HG02798 (cell line): ENCODE measurements around the gene IL27RA.

ENCODE experiments used
- ATAC-seq: cut with Tn5 transposase; IDR thresholded peaks from one replicate; pipeline ENCODE4 v1.9.1; 2021; ENCODE audit warnings: mild to moderate bottlenecking; ENCODE audit not compliant: unreplicated experiment, poor library complexity

IL27RA gene

DNA sequence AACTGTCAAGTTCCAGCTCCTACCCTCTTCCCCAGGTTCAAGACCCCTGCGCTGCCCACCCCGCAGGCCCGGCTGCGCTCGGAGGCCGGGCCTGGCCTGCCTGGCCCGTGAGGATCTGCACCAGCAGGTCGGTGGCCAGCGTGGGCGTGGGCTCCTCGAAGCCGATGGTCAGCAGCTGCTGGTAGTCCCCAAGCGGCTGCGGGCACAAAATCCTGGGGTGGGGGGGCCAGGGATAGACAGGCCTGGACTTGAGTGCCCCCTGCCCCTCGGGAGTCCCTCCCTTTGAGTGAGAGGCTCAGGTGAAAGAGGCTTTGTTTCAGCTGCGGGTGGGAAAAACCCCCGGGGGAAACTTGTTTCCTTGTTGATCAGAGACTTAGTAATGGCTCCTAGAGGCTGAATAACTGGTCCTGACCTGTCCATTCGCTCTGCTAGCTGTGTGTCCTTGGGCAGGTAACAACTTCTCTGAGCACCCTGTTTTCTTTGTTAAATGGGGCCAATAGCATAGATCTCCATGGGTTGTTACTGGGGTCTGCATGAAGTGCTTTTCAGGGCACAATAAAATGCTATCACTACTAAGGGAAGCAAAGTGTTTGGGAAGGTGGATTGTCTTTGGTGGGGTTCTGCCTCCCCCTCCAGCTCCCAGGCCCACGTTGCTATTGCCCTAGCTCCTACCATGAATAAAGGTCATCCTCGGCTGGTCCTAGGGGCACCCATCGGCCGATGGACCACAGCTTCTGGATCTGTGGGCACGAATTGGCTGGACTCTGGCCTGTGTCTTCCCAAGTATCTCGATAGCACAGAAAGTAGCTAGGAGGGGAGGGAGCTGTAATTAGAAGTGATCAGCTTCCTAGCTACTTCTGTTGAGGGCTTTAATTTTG lies 50.5 kb downstream of the IL27RA start:
- ATAC-seq: no peak

DNA sequence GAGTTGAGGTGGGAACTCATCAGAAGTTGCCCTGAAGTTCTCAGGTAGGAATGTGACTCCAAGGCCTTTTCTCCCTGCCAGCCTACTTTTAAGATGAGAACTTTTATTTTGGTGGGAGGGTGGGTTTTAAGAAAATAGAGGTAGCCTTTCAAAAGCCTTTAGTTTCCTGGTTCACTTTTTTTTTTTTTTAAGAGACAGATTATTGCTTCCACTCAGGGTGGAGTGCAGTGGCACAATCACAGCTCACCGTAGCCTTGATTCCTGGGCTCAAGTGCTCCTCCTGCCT lies 51.1 kb downstream of the IL27RA start:
- ATAC-seq: no peak

DNA sequence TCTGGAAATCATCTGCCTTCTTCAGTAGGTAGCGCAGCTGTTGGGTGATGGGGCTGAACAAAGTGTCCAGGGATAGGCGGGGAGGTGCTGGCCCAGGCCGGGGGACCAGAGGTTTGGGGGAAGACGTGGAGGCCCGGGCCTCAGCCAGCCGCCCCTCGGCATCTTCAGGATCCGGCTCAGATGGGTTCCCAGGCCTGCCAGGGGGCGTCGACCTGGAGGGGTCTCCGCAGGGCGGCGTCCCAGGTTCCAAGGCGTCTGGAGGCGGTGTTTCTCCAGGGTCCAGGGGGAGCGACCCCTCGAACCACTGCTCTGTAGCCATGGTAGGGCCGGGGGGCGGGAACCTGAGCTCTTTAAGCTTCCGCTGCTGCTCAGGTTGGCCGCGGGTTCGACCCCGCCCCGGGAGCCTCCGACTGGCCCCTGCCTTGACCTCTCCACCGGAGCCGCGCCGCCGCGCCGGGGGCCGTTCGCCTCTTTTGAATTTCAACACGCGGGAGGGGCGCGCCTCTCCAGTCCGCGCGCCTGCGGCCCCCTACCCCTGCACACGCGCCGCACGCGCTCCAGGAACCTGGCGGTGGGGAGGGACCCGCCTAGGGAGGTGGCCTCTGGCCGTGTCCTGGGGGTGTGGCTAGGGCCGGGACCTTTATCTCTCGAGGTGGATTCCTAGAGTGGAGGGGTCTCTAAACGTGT lies 53.9 kb downstream of the IL27RA start, which contains the start of gene C19orf67:
C19orf67 (minus strand) TSS at position 475 of the 687 bp plus-strand sequence; CDS start at position 319, 156 bp downstream.
- no peak for ATAC-seq

DNA sequence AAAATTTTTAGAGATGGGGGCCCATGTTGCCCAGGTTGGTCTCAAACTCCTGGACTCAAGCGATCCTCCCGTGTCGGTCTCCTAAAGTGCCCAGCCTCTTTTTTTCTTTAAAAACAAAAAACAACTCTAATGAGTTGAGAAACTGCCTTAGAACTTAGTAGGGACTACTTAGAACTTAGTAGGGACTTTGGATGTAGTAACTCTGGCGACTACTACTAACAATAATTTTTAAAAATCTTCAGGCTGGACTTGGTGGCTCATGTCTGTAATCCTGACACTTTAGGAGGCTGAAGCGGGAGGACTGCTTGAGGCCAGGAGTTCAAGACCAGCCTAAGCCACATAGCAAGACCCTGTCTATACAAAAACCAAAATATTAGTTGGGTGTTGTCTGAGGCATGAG lies 54.5 kb downstream of the IL27RA start:
- no peak for ATAC-seq

DNA sequence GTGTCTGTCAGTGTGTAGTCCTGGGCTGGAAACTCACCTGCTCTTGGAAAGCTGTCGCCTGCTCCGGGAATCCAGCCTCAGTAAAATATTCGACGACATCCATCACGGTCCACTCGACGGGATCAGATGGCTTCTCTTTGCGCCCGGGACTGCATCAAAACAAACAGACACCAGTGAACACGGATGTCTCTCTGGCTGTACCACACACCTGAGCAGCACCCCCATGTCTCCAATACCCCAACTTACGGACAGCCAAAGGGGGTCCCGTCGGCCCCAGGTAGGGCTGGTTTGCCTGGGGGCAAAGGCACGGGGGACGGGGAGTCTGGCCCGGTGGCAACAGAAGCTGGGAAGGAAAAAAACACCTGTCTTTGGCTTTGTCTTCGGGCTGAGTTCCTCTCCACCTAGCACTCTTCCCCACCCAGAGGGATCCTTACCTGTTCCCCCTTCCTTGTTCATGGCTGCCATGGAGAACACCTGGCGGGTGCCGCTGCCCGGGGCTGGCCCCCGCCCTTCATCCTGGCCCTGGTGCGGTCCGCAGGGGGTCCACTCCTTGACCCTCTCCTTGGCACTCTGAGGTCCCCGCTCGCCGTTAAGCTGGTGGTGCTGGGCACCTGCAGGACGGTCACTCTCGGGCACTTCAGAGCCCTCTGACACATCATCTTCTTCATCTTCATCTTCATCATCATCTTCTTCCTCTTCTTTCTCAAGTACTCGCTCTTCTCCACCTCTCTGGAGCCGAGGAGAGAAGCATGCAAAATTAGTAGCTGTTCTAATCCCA lies 57.3 kb downstream of the IL27RA start:
- ATAC-seq: no peak

DNA sequence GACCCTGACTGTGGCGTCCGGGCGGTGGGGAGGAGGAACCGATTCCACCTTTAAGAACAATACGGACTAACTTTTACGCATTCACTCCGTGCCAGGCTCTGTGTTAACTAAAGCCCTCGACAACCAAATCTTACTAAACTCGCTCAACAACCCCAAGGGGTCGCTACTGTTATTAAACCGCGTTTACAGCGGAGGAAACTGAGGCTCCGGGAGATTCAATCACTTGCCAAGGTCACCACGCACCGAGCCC lies 57.8 kb downstream of the IL27RA start:
- ATAC-seq: no peak

DNA sequence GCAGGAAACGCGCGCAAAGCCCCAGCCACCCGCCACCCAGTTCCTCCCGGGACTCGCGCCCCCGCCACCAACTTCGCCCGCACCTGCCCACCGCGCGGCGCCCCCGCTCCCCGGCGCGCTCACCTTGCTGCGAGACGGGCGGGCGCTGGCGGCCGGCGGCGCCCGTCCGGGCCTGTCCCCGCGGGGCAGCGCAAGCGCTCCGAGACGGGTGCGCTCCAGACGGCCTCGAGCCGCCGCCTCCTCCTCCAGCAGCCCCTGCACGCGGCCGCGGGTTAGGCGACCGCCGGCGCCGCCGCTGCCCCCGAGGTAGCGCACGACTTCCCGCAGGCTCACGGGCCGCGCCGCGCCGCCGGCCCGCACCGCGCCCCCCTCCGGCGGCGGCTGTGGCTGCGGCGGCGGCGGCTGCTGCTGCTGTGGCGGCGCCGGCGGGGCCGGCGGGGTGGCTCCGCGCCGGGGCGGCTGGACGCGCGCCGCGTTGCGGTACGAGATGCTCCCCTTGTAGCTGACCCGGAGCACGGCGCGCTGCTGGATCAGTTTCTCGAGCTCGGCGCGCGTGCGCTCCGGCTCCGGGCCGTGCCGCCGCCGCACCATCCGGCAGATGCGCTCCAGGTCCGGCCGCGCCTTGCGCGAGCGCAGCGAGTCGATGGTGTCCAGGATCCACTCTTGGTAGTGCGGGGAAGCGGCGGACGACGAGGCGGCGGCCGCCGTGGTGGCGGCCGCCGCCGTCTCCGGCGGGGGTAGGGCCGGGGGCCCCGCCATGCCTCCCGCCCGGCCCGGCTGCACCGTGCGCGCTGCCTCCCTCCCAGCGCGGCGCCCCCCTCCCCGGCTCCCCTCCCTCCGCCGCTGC lies 58.3 kb downstream of the IL27RA start:
- peak; percentile 26 for ATAC-seq

DNA sequence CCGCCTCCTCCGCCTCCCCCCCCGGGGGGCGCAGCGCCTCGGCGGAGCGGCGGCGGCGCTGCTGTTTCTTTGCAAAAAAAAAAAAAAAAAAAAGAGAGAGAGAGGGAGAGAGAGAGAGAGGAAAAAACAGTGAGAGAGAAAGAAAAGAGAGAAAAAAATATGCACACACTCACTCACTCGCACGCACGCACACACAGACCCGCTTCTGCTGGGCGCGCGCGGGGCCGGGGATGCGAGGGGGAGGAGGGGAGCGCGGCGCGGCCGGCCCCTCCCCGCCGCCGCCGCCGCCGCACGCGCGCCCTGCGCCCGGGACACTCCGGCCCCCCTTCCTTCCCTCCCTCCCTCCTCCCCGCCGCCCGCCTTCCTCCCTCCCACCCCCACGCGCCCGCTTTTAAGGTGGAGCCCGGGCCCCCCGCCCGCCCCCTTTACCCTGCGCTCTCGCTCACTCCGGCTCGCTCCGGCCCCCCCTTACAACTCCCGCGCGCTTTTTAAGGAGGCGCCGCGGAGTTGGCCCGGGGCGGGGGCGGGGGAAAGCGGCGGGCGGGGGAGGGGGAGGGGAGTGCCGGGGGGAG lies 59.0 kb downstream of the IL27RA start, which contains the start of gene SAMD1:
SAMD1 (minus strand) TSS at position 243 of the 572 bp plus-strand sequence.
- ATAC-seq: peak; percentile 46

DNA sequence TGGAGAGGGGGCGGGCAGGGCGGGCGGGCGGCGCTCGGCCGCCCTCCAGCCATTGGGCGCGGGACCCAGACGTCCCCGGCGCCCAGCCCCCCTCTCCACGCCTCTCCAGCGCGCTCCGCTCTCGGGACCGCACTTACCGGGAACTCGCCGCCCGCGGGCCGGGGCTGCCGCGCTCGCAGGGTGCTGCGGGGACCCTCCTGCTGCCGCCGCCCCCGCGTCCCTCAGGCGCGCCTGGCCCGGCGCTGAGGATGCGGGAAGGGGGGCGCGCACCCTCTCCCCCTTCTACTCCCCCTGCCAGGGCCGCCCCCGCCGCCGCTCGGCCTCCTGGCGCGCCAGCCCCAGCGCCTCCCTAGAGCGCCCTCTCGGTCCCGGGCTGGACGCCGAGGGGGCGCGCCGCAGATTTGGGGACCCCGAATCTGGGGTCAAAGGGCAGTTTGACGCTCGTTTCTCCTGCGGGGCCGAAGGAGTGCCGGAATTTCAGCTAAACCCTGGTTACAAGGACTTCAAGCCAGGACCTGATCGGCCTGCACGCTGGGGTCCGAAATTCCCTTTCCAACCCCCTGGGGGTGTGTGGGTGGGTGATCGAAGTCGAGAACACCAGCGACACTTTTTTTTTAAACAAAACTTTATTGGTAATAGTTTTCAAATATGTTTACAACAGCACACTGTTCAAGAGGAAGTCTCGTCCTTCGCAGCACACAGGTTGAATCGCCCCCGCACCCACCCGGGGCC lies 59.7 kb downstream of the IL27RA start:
- peak; percentile 69 for ATAC-seq

DNA sequence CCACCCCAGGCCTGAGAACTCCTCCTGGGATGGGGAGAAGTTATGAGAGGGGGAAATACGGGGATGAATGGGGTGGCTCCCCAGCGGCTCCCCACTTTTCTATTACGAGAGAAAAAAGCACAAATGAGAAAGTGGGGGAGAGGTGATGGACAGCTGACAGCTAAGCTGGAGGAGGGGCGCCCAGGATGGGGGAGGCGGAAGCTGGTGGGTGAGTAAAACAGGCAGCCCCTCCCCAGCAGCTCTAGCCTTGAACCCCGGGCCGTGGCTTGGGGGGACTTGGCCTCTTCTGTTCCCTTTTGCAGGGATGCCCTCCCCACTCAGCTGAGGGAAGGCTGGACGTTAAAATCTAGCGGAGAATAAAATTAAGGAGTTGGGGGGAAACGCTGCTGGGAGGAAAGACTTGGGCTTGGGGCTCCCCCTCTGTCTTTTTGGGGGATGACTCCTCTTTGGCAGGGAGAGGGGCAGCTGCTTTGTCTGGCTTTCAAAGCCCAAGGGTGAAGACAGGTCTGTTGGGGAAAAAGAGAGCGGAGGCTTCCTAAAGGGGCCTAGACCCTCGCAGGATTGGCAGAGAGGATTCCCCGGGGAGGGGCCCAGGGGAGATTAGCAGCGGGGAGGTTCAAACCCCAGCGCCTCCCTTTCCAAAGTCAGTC lies 60.4 kb downstream of the IL27RA start:
- ATAC-seq: no peak

DNA sequence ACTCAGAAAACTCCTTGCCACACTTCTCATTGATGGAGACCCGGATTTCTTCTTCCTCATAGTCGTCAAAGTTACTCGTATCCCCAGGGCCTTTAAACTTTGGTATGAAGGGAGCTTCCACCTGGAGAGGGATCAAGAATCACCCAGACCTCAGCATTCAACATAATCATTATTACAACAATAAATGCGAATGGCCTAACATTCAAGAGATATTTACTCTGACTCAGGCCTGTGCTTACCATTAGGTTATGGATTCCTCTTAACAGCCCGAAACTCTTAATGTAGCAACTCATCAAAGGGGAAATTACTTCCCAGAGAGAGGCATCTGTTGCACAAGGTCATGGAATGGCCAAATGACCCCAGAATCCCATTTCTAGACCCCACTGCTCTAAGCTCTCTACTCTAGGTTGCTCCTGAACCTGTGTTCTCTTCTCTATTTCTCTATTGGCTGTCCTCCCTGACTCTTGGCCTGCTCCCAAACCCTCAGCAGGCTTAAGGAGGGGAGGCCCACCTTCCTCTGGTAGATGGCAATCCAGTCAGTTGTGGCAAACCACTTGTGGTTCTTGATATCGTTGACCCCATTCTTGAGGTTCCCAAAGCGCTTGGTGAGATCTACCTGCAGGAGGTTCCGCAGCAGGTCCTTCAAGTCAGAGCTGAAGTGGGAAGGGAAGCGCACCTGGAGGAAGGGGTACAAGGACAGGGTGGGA lies 61.7 kb downstream of the IL27RA start:
- no peak for ATAC-seq

DNA sequence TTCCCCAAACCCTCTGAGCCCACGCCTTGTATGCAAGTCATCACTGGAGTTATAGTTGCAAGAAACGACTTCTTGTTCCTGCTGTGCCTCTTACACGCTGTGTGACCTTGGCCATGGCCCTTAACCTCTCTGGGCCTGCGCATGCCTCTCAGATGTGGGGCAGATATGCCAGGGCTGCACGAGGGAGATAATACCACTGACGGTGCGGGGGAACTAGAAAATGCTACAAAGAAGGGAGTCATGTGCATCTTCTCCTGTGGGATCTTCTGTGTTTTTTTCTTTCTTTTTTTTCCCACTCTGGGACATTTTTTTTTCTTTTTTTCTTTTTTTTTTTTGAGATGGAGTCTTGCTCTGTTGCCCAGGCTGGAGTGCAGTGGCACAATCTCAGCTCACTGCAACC lies 63.3 kb downstream of the IL27RA start:
- ATAC-seq: no peak

DNA sequence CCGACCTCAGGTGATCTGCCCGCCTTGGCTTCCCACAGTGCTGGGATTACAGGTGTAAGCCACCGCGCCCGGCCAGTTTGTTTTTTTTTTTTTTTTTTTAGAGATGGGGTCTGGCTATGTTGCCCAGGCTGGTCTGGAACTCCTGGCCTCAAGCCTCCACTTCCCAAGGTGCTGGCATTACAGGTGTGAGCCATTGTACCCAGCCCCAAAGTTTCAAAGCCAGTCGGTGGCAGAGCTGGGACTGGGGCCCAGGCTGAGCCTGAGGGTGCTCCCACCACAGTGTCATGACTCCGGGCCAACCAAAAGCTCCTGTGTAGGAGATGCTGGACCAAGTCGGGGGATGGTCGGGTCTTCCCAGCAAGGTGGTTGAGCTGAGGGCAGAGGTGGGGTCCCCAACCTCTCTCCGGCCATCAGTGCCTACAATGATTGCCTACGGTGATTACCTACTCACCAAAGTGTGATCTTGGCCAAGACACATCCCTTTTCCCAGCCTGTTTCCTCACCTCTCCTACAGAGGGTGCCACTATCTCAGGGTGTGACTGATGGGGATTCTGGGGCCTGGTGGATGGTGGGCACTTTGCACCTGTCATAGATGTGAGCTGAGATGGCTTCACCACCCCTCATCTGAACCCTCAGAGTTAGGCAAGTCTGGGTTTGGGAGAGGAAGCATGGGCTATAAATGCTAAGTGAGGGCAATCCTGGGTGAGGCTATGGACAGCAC lies 64.9 kb downstream of the IL27RA start:
- ATAC-seq: no peak

DNA sequence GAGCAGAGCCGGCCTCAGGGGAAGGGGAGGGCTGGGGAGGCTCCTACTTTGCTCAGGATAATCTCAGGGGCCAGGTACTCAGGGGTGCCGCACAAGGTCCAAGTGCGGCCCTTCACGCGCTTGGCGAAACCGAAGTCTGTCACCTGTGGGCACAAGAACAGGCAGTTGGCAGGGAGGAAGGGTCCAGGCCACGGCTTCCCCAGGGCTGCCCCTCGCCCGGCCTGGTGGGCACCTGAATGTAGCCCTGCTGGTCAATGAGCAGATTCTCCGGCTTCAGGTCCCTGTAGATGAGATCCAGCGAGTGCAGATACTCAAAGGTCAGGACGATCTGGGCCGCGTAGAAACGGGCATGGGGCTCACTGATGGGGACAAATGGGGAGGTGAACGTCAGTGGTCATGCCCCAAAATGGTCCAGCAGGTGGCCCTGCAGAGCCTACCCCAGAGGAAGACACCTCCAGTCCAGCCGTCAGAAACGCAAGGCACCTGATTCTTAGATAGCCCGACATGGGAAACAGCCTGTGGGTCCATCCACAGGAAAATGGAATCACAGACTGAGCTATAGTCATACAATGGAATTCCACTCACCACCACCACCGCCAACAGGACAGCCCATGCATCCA lies 66.1 kb downstream of the IL27RA start:
- ATAC-seq: no peak

DNA sequence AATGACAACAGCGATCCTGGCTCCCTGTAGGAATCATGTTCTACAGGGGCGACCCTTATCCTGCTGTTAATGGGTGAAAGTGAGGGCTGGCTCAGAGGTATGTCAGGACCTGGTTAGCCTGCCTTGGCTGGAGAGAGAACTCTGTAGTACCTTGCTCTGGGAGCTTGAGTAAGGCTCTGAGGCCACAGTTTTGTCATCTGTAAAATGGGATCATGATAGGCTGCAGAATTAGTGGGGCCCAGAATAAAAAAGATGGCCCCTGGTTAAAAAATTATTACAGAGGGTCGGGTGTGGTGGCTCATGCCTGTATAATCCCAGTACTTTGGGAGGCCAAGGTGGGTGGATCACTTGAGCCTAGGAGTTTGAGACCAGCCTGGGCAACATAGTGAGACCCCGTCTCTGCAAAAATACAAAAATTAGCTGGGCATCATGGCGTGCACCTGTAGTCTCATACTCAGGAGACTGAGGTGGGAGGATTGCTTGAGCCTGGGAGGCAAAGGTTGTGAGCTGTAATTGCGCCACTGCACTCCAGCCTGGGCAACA lies 69.5 kb downstream of the IL27RA start:
- no peak for ATAC-seq

DNA sequence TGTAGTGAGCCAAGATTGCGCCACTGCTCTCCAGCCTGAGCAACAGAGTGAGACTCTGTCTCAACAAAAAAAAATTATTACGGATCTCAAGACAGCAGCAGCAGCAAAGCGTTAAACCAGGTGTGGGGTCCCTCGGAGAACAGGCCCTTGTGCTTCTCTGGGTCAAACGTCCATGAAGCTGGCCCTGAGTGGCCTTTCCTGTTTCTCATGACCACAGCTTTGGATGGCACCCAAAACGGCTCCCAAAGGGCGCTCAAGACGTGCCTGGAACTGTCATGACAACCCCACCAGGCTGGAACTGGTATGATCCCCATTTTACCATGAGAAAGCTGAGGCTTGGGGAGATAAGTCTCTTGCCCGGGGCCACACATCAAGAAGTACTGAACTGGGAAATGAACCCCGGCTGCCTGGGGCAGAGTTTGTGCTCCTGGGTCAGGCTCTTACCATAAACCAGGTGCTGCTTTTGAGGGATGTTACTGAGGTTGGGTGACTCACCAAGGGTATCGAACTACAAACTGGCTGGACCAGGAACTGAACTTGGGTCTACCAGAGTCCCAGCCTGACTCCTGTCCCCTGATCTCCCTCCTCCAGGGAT lies 70.6 kb downstream of the IL27RA start:
- ATAC-seq: no peak

DNA sequence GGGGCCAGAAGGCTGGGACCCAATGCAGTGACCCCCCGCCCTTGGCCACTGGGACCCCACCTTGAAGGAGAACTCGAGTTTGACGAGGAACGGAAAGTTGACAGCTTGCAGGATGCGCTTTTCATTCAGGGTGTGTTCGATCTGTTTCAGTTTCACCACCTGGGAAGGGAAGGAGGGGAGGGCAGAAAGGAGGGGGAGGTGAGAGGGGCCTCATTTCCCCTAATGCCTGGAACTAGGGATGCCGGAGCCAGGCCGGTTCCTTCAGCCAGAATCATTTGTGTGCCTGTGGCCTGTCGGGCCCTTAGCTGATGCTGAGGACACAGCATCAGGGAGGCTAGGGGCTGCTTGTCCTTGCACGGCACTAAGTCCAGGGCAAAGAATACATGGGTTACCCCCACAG lies 71.2 kb downstream of the IL27RA start:
- ATAC-seq: no peak
